NB4 (cell line): ENCODE data around the gene C1orf21.

Experiments used
- CTCF ChIP-seq: IDR thresholded peaks from one replicate; pipeline ENCODE4 v1.5.1; 2012; ENCODE audit warnings: low read depth, low read length
- MYC ChIP-seq: IDR thresholded peaks from 2 replicates; pipeline ENCODE4 v1.6.1; 2011; ENCODE audit warnings: low read depth, low read length

- TF ChIP-seq CTCF = no peak
- no peak for TF ChIP-seq MYC
Observed at GRCh38 chr1:184373155-184373554, 13.7 kb upstream of the C1orf21 start.
